HCT116 (cell line): ENCODE data around the gene ZBTB7C. TPM values are rescaled to one million over a fixed set of nuclear protein-coding genes. Genes with fewer than 3 reads are reported as not detected.

ENCODE experiments used
- ATAC-seq: fragments of 200-7000 bp; cut with Tn5 transposase; 2 replicates; pipeline ENCODE4 v1.9.1; 2020; ENCODE audit warnings: mild to moderate bottlenecking, moderate library complexity
- BruUV-seq: library from RNA; stranded (reverse); fragments of 400-500 nt; replicated peaks from 2 replicates; lab custom pipeline; 2021; lab: Mats Ljungman, UMichigan
- CTCF ChIA-PET: fragments of 300-600 bp; sonication (Branson Sonifier 250); formaldehyde crosslinking; loops from one replicate; lab custom pipeline; 2021; ENCODE audit warnings: antibody characterized with exemption; lab: Charles Lee
- POLR2A ChIA-PET: fragments of 300-600, 350-600 bp; sonication (Branson Sonifier 250); formaldehyde crosslinking; loops from one replicate; lab custom pipeline; 2021; ENCODE audit warnings: antibody characterized with exemption; lab: Charles Lee
- RAD21 ChIA-PET, 2 experiments: fragments of 300-600 bp; sonication (Branson Sonifier 250); formaldehyde crosslinking; loops; one replicate each; lab custom pipeline; 2023; ENCODE audit warnings: low total read pairs in 2 of 2; ENCODE audit not compliant: uncharacterized antibody in 2 of 2, unreplicated experiment in 2 of 2, low non-redundant PET in 1 of 2; lab: Charles Lee
- DNase-seq: peaks from one replicate; pipeline ENCODE4 v3.0.0-alpha.2; 2010; ENCODE audit warnings: low read depth, low spot score
- H2AFZ ChIP-seq: fragments of 200-600 bp; shearing (Covaris generic), sonication (generic); 2 replicates; pipeline ENCODE4 v1.6.1; 2017; ENCODE audit warnings: low read depth, mixed run types, mixed read lengths, antibody characterized with exemption, low read length; ENCODE audit not compliant: poor library complexity, severe bottlenecking
- H3K27ac ChIP-seq: 2 replicates; pipeline ENCODE4 v1.5.1; 2012; ENCODE audit warnings: low read depth, low read length
- H3K27me3 ChIP-seq: fragments of 200-600 bp; sonication (generic); 2 replicates; pipeline ENCODE4 v1.6.1; 2016; ENCODE audit warnings: mixed run types, low read length, mixed read lengths; ENCODE audit not compliant: insufficient read depth
- H3K36me3 ChIP-seq, 2 experiments: fragments of 200-500 bp in 1 of 2; fragments of 200-600 bp in 1 of 2; sonication (Bioruptor generic) in 1 of 2; sonication (generic) in 1 of 2; 2 replicates each; pipeline versions ENCODE4 v1.5.1 to v1.6.1; 2014 to 2016; ENCODE audit warnings: low read length in 2 of 2, inconsistent platforms in 1 of 2, mixed read lengths in 1 of 2, mixed run types in 1 of 2; ENCODE audit not compliant: insufficient read depth in 2 of 2, control insufficient read depth in 1 of 2
- H3K4me1 ChIP-seq, 2 experiments: fragments of 200-600 bp in 1 of 2; sonication (generic) in 1 of 2; 2 replicates each; pipeline versions ENCODE4 v1.5.1 to v1.6.1; 2012 to 2017; ENCODE audit warnings: low read length in 2 of 2, inconsistent platforms in 1 of 2, mild to moderate bottlenecking in 1 of 2, mixed read lengths in 1 of 2, mixed run types in 1 of 2, moderate library complexity in 1 of 2; ENCODE audit not compliant: insufficient read depth in 2 of 2, control insufficient read depth in 1 of 2
- H3K4me2 ChIP-seq: fragments of 200-600 bp; sonication (generic); 2 replicates; pipeline ENCODE4 v1.6.1; 2017; ENCODE audit warnings: mixed run types, low read length, mixed read lengths
- H3K4me3 ChIP-seq, 2 experiments: fragments of 200-600 bp in 1 of 2; sonication (generic) in 1 of 2; replicated peaks in 1 of 2; 2 replicates each; pipeline ENCODE4 v1.5.1; 2011 to 2016; ENCODE audit warnings: low read length in 2 of 2, control low read depth in 1 of 2, low read depth in 1 of 2, mild to moderate bottlenecking in 1 of 2, mixed read lengths in 1 of 2, mixed run types in 1 of 2
- H3K79me2 ChIP-seq: fragments of 200-600 bp; sonication (generic); 2 replicates; pipeline ENCODE4 v1.6.1; 2017; ENCODE audit warnings: mild to moderate bottlenecking, mixed run types, low read length, moderate library complexity, mixed read lengths; ENCODE audit not compliant: insufficient read depth
- H3K9ac ChIP-seq: fragments of 200-600 bp; sonication (generic); 2 replicates; pipeline ENCODE4 v1.6.1; 2016; ENCODE audit warnings: low read length, mixed read lengths
- H3K9me2 ChIP-seq: fragments of 200-600 bp; sonication (generic), shearing (Covaris generic); 2 replicates; pipeline ENCODE4 v1.6.1; 2017; ENCODE audit warnings: mixed run types, mild to moderate bottlenecking, moderate library complexity; ENCODE audit not compliant: insufficient read depth
- H3K9me3 ChIP-seq, 2 experiments: fragments of 200-500 bp in 1 of 2; fragments of 200-600 bp in 1 of 2; sonication (Bioruptor generic) in 1 of 2; sonication (generic) in 1 of 2; 2 replicates each; pipeline ENCODE4 v1.6.1; 2014 to 2017; ENCODE audit warnings: low read length in 2 of 2, mixed read lengths in 2 of 2, inconsistent platforms in 1 of 2, low read depth in 1 of 2, mild to moderate bottlenecking in 1 of 2, mixed run types in 1 of 2, moderate library complexity in 1 of 2; ENCODE audit not compliant: control insufficient read depth in 1 of 2, insufficient read depth in 1 of 2
- H4K20me1 ChIP-seq: fragments of 200-600 bp; sonication (generic), shearing (Covaris generic); 2 replicates; pipeline ENCODE4 v1.6.1; 2017; ENCODE audit warnings: mixed run types, mild to moderate bottlenecking, moderate library complexity; ENCODE audit not compliant: insufficient read depth
- CBX3 ChIP-seq: IDR thresholded peaks from 2 replicates; pipeline ENCODE4 v1.6.1; 2012; ENCODE audit warnings: low read depth
- POLR2A ChIP-seq: IDR thresholded peaks from 2 replicates; pipeline ENCODE4 v1.7.0; 2011; ENCODE audit warnings: borderline replicate concordance; ENCODE audit not compliant: insufficient read depth, insufficient read length; ENCODE audit errors: extremely low read depth
- RAD21 ChIP-seq: IDR thresholded peaks from 2 replicates; pipeline ENCODE4 v1.6.1; 2012; ENCODE audit warnings: low read depth, mild to moderate bottlenecking
- SIN3A ChIP-seq: IDR thresholded peaks from 2 replicates; pipeline ENCODE4 v1.6.1; 2012; ENCODE audit warnings: low read depth
- SP1 ChIP-seq: IDR thresholded peaks from 2 replicates; pipeline ENCODE4 v1.6.1; 2012; ENCODE audit warnings: low read depth
- SRF ChIP-seq: IDR thresholded peaks from 2 replicates; pipeline ENCODE4 v1.6.1; 2012; ENCODE audit warnings: low read depth
- ZFX ChIP-seq: fragments of 450-650 bp; IDR thresholded peaks from 2 replicates; pipeline ENCODE4 v1.6.1; 2017
- ZNF274 ChIP-seq: fragments of 200-500 bp; sonication (Bioruptor generic); IDR thresholded peaks from 2 replicates; pipeline ENCODE4 v1.6.1; 2014; ENCODE audit warnings: mild to moderate bottlenecking, low read depth, low read length, inconsistent platforms
- intact Hi-C: fragments of 100-400 bp; cut with micrococcal nuclease; formaldehyde crosslinking; loops from 2 replicates; pipeline ENCODE4 v1.10.0; 2022
- total RNA-seq: library from RNA; stranded (reverse); gene quantifications from one replicate; pipeline ENCODE4 v1.2.1, GENCODE V29; 2021; ENCODE audit not compliant: unreplicated experiment
- TF ChIP-seq, protein P1 (sequence below): IDR thresholded peaks from 2 replicates; pipeline ENCODE4 v1.6.1; 2012

The ZBTB7C gene
- total RNA-seq, 1 experiment from 2014 or later = 0.37 TPM

DNA sequence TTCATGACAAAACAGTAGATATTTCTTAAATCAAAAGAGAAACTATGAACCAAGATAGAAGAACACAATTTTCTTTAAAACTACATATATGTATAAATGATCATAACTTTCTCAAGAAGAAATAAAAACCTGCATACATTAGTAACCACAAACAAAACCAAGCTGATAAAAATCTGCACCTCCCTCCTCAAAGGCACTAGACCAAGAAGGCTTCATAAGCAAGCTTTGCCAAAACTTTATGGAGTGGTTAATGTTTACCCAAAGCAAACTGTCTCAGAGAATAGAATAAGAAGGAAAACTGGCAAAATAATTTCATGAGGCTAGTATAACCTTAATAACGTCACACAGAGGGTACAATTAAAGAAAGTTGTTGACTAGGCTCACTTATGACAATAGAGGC, 138.3 kb downstream of the ZBTB7C start:
- ATAC-seq (no peak), DNase-seq (no peak)
- H3K36me3 ChIP-seq = no peaks in the 10 kb centered on the region
- no peaks in the 10 kb centered on the region for H3K9me3 ChIP-seq
- H3K27me3 ChIP-seq = no peaks in the 10 kb centered on the region
- intact Hi-C loops = no loop called here
- H3K9me2 ChIP-seq = no peaks in the 10 kb centered on the region
- POLR2A ChIA-PET = no interaction called here
- no peak for TF ChIP-seq ZFX
- no peak for TF ChIP-seq SRF
- H3K79me2 ChIP-seq = no peaks in the 10 kb centered on the region
- no peak overlapping the region for H3K4me3 ChIP-seq
- H3K4me2 ChIP-seq = no peak overlapping the region
- no peak overlapping the region for H3K27ac ChIP-seq
- no peak overlapping the region for H2AFZ ChIP-seq
- H3K9ac ChIP-seq = no peak overlapping the region
- RAD21 ChIA-PET = no interaction called here
- H4K20me1 ChIP-seq = no peaks in the 10 kb centered on the region
- CTCF ChIA-PET = no interaction called here
- BruUV-seq = no TSS peak
- H3K4me1 ChIP-seq = no peaks in the 10 kb centered on the region

DNA sequence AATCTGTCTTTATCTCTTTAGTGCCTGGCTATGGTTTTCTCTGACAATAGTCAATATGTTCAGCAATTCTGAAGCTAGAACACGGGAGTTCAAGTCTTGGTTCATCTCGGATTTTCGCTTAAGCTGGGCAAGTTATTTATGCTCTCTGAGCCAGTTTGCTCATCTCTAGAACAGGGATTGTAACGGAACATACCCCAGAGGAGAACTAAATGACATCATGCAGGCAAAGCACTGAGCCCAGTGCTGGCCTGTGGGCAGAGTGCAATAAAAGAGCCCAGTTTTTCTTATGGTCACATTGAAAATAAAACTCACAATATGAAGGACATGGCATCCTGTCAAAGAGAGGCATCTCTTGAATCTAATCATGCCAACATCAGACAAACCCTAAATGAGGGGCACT, 143.9 kb downstream of the ZBTB7C start:
- ChIA-PET RAD21 (no interaction called here), CTCF (no interaction called here), POLR2A (no interaction called here)
- Histone ChIP-seq H3K27ac (no peak overlapping the region), H3K4me1 (no peaks in the 10 kb centered on the region), H3K27me3 (no peaks in the 10 kb centered on the region), H3K36me3 (no peaks in the 10 kb centered on the region), H3K79me2 (no peaks in the 10 kb centered on the region), H3K9ac (no peak overlapping the region), H3K9me2 (no peaks in the 10 kb centered on the region), H3K9me3 (no peaks in the 10 kb centered on the region), H2AFZ (no peak overlapping the region), H3K4me2 (no peak overlapping the region), H3K4me3 (no peak overlapping the region), H4K20me1 (no peaks in the 10 kb centered on the region)
- TF ChIP-seq POLR2A = no peak
- no peak for TF ChIP-seq CBX3
- no peak for TF ChIP-seq RAD21
- TF ChIP-seq SIN3A = no peak
- no peak for TF ChIP-seq SP1
- TF ChIP-seq, protein P1, sequence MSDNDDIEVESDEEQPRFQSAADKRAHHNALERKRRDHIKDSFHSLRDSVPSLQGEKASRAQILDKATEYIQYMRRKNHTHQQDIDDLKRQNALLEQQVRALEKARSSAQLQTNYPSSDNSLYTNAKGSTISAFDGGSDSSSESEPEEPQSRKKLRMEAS = no peak
- no peak for TF ChIP-seq ZNF274
- no TSS peak for BruUV-seq
- intact Hi-C loops = no loop called here
- DNase-seq = no peak
- no peak for ATAC-seq
